PFSK-1 (cell line): Measurements from ENCODE around the gene SIN3A.

ENCODE experiments used
- POLR2AphosphoS5 ChIP-seq: IDR thresholded peaks from 2 replicates; pipeline ENCODE4 v1.6.1; 2012; ENCODE audit warnings: low read depth, mild to moderate bottlenecking, control low read depth, low read length, moderate library complexity
- REST ChIP-seq, 2 experiments: IDR thresholded peaks; 2 replicates each; pipeline versions ENCODE4 v1.6.1 to v1.8.0; 2011 to 2012; ENCODE audit warnings: low read depth in 2 of 2, low read length in 2 of 2, control low read depth in 1 of 2, inconsistent platforms in 1 of 2, mild to moderate bottlenecking in 1 of 2, moderate library complexity in 1 of 2; ENCODE audit not compliant: insufficient read depth in 1 of 2
- SIN3A ChIP-seq: IDR thresholded peaks from 2 replicates; pipeline ENCODE4 v1.6.1; 2012; ENCODE audit warnings: mild to moderate bottlenecking, low read length, moderate library complexity, borderline replicate concordance; ENCODE audit not compliant: insufficient read depth

DNA sequence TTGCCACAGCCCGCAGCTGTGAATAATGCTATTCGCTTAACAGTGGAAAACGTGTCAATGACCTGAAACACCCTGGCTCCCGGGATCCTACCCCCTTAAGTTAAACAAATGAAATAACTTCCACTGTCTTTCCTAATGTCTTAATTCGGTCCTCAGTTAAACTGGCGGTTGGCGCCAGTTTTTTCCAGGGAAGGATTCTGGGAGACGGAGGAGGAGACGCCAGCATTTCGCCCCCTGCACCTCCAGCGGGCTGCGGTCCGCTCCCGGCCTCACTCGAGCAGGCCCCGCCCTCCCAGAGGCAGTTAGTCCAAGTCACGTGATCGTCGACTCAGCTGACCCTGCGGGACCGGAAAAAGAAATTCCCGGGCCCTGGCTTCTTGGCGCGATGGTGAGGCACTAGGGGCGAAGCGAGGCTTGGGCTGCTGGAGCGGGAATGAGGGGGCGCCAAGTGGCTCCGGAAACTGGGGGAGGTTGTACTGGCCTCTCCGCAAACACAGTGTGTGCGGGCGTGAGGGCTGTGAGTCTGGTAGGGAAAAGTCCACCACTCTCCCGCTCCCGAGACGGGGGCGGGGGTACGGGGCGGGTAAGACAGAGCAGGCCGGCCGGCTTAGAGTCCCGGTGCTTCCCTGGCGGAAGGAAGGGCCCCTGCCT is 115.7 kb downstream of the SIN3A start, which contains the start of gene COMMD4:
- peak; percentile 85; the same call in 1 of the 2 replicates for TF ChIP-seq POLR2AphosphoS5
- no peak for TF ChIP-seq REST (IDR thresholded peaks at IDR 0.05; ENCODE audit: insufficient read depth in 1 of 2, low read depth in 2 of 2, low read length in 2 of 2)
- TF ChIP-seq SIN3A: peak; percentile 98
